Spleen (tissue), 11 donors: ENCODE results near the gene TBXAS1. TPM values are rescaled to one million over a fixed set of nuclear protein-coding genes. Genes with fewer than 3 reads are reported as not detected.

ENCODE experiments used
- DNase-seq: peaks from one replicate; pipeline ENCODE4 v3.0.0-alpha.2; 2020
- H3K27ac ChIP-seq, 8 donors: fragments of 200-600 bp; sonication (generic) in 7 of 8; 1 replicate in 4 of 8; 2 replicates in 4 of 8; pipeline versions ENCODE4 v1.5.0 to v1.8.0; 2016 to 2021; ENCODE audit warnings: inconsistent platforms in 4 of 8, mild to moderate bottlenecking in 4 of 8, moderate library complexity in 1 of 8
- H3K27me3 ChIP-seq, 7 donors: fragments of 200-600 bp; sonication (generic) in 6 of 7; replicated peaks in 1 of 7; 1 replicate in 4 of 7; 2 replicates in 3 of 7; pipeline versions ENCODE4 v1.5.0 to v1.8.0; 2016 to 2021; ENCODE audit warnings: inconsistent platforms in 3 of 7, mild to moderate bottlenecking in 1 of 7
- H3K36me3 ChIP-seq, 6 donors: fragments of 200-600 bp; sonication (generic) in 5 of 6; 1 replicate in 4 of 6; 2 replicates in 2 of 6; pipeline versions ENCODE4 v1.5.0 to v1.8.0; 2016 to 2021; ENCODE audit warnings: inconsistent platforms in 2 of 6
- H3K4me1 ChIP-seq, 6 donors: fragments of 200-600 bp; sonication (generic) in 5 of 6; 1 replicate in 3 of 6; 2 replicates in 3 of 6; pipeline versions ENCODE4 v1.5.0 to v1.8.0; 2016 to 2021; ENCODE audit warnings: inconsistent platforms in 3 of 6
- H3K4me3 ChIP-seq, 8 donors: fragments of 200-600 bp; sonication (generic) in 7 of 8; 1 replicate in 4 of 8; 2 replicates in 4 of 8; pipeline versions ENCODE4 v1.5.0 to v1.8.0; 2016 to 2021; ENCODE audit warnings: inconsistent platforms in 4 of 8, mild to moderate bottlenecking in 4 of 8, moderate library complexity in 2 of 8
- H3K9me3 ChIP-seq, 8 donors: fragments of 200-600 bp; sonication (generic) in 7 of 8; 1 replicate in 4 of 8; 2 replicates in 4 of 8; pipeline versions ENCODE4 v1.5.0 to v1.8.0; 2016 to 2021; ENCODE audit warnings: inconsistent platforms in 4 of 8
- POLR2A ChIP-seq, 3 donors: fragments of 450-650 bp; IDR thresholded peaks; one replicate each; pipeline ENCODE4 v1.5.1; 2017; ENCODE audit warnings: antibody characterized with exemption in 3 of 3, mild to moderate bottlenecking in 1 of 3
- POLR2AphosphoS5 ChIP-seq, 3 donors: sonication (generic); formaldehyde crosslinking; IDR thresholded peaks; one replicate each; pipeline ENCODE4 v1.5.1; 2017; ENCODE audit warnings: antibody characterized with exemption in 3 of 3
- WGBS, 5 donors: extraction: QIAGEN DNeasy Blood & Tissue Kit in 3 of 5; methylation state at CpG; one replicate each; pipeline versions ENCODE4 v1.1.5 to v1.1.7; 2013 to 2018; 5-methylcytosine and 5-hydroxymethylcytosine counted together
- intact Hi-C: fragments of 100-400 bp; cut with DNase I; formaldehyde crosslinking; loops from one replicate; pipeline ENCODE4 v1.15.0; 2023; ENCODE audit warnings: low total_unique reads
- polyA plus RNA-seq, 3 donors: library from polyadenylated mRNA; stranded (reverse); fragments of 200-250 nt; gene quantifications; one replicate each; pipeline ENCODE4 v1.2.1, GENCODE V29; 2013
- total RNA-seq, 7 donors: library from RNA; depleted of rRNA in 3 of 7; stranded (reverse); fragments of >200 nt in 3 of 7; fragmentation: NEBNext Ultra II Directional in 4 of 7; extraction: Animal tissue kit (Norgen Biotek cat#: 25700) in 4 of 7; gene quantifications; one replicate each; pipeline versions ENCODE4 v1.1.0 to v1.2.1, GENCODE V29; 2016 to 2021
- TF ChIP-seq, protein P1 (sequence below), 11 experiments: fragments of 200-600 bp in 7 of 11; fragments of 450-650 bp in 4 of 11; sonication (generic) in 4 of 11; IDR thresholded peaks in 8 of 11; conservative IDR thresholded peaks in 3 of 11; 1 replicate in 7 of 11; 2 replicates in 4 of 11; pipeline versions ENCODE4 v1.4.0 to v1.8.0; 2016 to 2021; ENCODE audit warnings: antibody characterized with exemption in 11 of 11, inconsistent platforms in 4 of 11, mild to moderate bottlenecking in 1 of 11
- donor health status: healthy with polysubstance abuse.
- donor health status: DM: no; HTN: no; CAD: no; lungs with moderate emphysema.
- donor health status: DM: no; HTN: no; CAD: no.
- donor health status: Bipolar disorder and iron deficiency.
- donor health status: healthy.
- donor health status: DM: no; HTN: no; CAD: no.
- donor health status: DM: yes; HTN: yes; CAD: no.

Gene TBXAS1
- total and polyA plus RNA-seq, 10 donors = 19.8 to 287 (median 147) TPM

DNA sequence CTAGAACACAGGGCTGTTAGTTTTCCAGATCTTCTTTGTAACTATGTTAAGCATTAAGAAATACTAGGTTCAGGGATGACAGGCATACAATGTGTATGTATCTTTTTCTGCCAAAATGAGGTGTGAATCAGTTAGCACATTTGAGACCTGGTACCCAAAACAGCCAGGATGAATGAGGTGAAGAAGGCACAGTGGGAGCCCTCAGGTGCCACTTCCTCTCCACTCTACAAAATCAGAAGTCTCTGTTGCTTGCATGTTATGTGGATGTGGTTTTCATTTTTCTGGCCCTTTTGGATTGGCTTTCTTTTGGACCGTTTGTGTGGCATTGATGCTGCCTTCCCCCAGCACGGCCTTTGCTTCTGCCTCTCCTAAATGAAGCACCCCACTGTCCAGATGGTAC lies 15.4 kb upstream of the TBXAS1 start:
- H3K4me1 ChIP-seq = no peaks in the 10 kb centered on the region
- DNase-seq = no peak
- WGBS, 5 donors = 76 to 87% (median 77%) methylated on average over 2 of the region's 2 CpGs
- TF ChIP-seq POLR2A (IDR thresholded peaks at IDR 0.05) (no peak), POLR2AphosphoS5 (IDR thresholded peaks at IDR 0.05) (no peak)
- TF ChIP-seq, protein P1, sequence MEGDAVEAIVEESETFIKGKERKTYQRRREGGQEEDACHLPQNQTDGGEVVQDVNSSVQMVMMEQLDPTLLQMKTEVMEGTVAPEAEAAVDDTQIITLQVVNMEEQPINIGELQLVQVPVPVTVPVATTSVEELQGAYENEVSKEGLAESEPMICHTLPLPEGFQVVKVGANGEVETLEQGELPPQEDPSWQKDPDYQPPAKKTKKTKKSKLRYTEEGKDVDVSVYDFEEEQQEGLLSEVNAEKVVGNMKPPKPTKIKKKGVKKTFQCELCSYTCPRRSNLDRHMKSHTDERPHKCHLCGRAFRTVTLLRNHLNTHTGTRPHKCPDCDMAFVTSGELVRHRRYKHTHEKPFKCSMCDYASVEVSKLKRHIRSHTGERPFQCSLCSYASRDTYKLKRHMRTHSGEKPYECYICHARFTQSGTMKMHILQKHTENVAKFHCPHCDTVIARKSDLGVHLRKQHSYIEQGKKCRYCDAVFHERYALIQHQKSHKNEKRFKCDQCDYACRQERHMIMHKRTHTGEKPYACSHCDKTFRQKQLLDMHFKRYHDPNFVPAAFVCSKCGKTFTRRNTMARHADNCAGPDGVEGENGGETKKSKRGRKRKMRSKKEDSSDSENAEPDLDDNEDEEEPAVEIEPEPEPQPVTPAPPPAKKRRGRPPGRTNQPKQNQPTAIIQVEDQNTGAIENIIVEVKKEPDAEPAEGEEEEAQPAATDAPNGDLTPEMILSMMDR (IDR thresholded peaks at IDR 0.05 in 8 of 11, conservative IDR thresholded peaks at IDR 0.05 in 3 of 11) = no peak
- no peaks in the 10 kb centered on the region for H3K36me3 ChIP-seq
- no peak overlapping the region for H3K4me3 ChIP-seq
- H3K27me3 ChIP-seq = no peaks in the 10 kb centered on the region
- H3K27ac ChIP-seq = no peak overlapping the region
- intact Hi-C loops = no loop called here
- peaks cover 0 to 16% (median 7%) of the 10 kb centered on the region in 8 donors for H3K9me3 ChIP-seq

DNA sequence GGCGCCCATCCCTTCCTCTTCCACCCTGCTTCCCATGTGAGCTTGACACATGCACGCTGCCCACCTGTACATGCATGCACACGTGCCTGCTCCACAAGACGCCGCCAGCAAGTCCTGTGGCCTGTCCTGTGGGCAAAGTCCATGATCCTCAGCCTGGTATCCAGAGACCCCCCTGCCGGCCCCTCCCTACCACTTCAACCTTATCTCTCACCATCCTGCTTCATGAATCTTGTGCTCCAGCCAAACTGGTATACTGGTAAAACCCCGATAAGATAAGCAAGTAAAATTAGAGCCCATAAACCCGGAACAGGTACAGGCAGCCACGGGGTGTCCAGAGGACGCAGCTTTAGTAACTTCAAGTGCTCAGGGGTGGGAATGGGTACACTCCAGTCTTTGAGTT lies 11.8 kb upstream of the TBXAS1 start:
- WGBS, 5 donors = 93 to 97% (median 94%) methylated on average over 10 of the region's 10 CpGs
- DNase-seq = no peak
- no peak overlapping the region for H3K27ac ChIP-seq
- H3K9me3 ChIP-seq = peaks cover 0 to 16% (median 7%) of the 10 kb centered on the region in 8 donors
- TF ChIP-seq POLR2AphosphoS5 (IDR thresholded peaks at IDR 0.05) = no peak
- TF ChIP-seq, protein P1 (IDR thresholded peaks at IDR 0.05 in 8 of 11, conservative IDR thresholded peaks at IDR 0.05 in 3 of 11) = no peak
- TF ChIP-seq POLR2A (IDR thresholded peaks at IDR 0.05) = no peak
- no peak overlapping the region for H3K4me3 ChIP-seq
- H3K27me3 ChIP-seq = no peaks in the 10 kb centered on the region
- no peaks in the 10 kb centered on the region for H3K4me1 ChIP-seq
- intact Hi-C loops = no loop called here
- no peaks in the 10 kb centered on the region for H3K36me3 ChIP-seq

DNA sequence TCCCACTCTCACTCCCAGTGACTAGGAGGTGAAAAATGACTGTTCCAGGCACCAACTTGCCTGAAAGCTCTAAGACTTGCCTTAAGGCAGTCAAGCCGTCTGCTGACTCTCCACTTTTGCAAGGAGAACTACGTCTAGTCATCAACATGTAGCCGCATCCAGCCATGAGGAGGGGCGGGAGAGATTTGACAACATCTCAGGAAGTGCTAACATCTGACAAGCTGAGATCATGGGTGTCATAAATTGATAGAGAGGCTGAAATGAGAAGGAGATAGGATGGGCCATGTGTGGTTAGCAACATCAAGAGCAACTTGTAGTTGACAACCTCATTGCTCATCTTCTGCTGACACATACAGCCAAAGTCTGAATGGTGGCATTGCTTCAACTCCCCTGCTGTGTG lies 9.0 kb upstream of the TBXAS1 start:
- Histone ChIP-seq H3K4me1 (no peaks in the 10 kb centered on the region), H3K36me3 (no peaks in the 10 kb centered on the region), H3K27ac (no peak overlapping the region), H3K27me3 (peaks cover 0 to 2% (median 0%) of the 10 kb centered on the region in 7 donors), H3K9me3 (peaks cover 0 to 16% (median 7%) of the 10 kb centered on the region in 8 donors), H3K4me3 (no peak overlapping the region)
- no peak for DNase-seq
- 76 to 87% (median 83%) methylated on average over 4 of the region's 4 CpGs for WGBS, 5 donors
- TF ChIP-seq POLR2AphosphoS5 (IDR thresholded peaks at IDR 0.05) = no peak
- no peak for TF ChIP-seq POLR2A (IDR thresholded peaks at IDR 0.05)
- TF ChIP-seq, protein P1 (IDR thresholded peaks at IDR 0.05 in 8 of 11, conservative IDR thresholded peaks at IDR 0.05 in 3 of 11) = no peak
- intact Hi-C loops = no loop called here

DNA sequence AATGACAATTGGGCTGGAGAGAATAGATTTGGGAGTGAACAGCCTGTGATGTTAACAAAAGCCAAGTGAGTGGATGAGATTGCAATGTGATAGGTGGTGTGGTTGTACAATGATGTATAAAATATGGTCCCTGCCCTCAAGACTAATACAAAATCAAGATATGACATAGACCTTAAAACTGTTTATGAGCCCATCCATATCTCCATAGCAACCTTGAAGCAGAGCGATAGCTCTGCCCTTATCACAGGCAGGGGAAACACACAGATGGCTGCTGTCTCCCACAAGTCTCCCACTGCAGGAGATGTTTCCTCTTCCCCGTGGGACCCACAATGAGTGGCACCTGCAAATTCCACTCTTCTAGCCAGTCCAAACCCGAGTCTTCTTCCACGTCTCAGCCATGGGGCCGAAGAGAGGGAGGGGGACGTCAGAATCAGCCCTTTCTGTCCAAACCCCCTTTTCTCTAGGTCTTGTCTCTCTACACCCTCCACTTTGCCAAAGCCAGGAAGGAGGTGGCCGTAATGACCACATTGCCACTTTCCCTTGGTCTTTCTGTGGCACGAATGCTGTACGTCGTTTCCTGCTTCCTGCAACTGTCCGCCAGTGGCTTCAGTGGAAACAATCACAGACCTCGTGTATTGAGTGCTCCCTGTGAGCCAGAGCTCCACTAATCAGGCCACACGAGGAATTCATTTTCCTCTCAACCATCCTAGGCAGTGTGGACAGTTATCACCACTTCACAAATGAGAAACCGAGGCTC lies 7.5 kb upstream of the TBXAS1 start:
- peaks cover 0 to 8% (median 0%) of the 10 kb centered on the region in 8 donors for H3K9me3 ChIP-seq
- intact Hi-C loops = no loop called here
- peaks cover 0 to 6% (median 0%) of the 10 kb centered on the region in 7 donors for H3K27me3 ChIP-seq
- no peaks in the 10 kb centered on the region for H3K4me1 ChIP-seq
- no peak overlapping the region for H3K4me3 ChIP-seq
- no peaks in the 10 kb centered on the region for H3K36me3 ChIP-seq
- no peak for DNase-seq
- TF ChIP-seq POLR2AphosphoS5 (IDR thresholded peaks at IDR 0.05) (no peak), POLR2A (IDR thresholded peaks at IDR 0.05) (no peak)
- TF ChIP-seq, protein P1 (IDR thresholded peaks at IDR 0.05 in 8 of 11, conservative IDR thresholded peaks at IDR 0.05 in 3 of 11) = no peak
- no peak overlapping the region for H3K27ac ChIP-seq
- 57 to 75% (median 69%) methylated on average over 14 of the region's 14 CpGs for WGBS, 5 donors
